ENCODE measurements around the gene POLR2M. TPM values are rescaled to one million over a fixed set of nuclear protein-coding genes. Genes with fewer than 3 reads are reported as not detected.

Gene POLR2M
- total RNA-seq, 2 experiments from 2014 or later: 72.5 to 85.0 TPM

GRCh38 chr15:57734860-57735259, 28.3 kb downstream of the POLR2M start:
- Mint-ChIP-seq H3K27me3 (no peaks in the 10 kb centered on the region), H3K36me3 (ENCODE audit: low read depth) (peaks cover 5% of the 10 kb centered on the region), H3K9me3 (no peaks in the 10 kb centered on the region), H3K4me3 (no peak overlapping the region), H3K4me1 (ENCODE audit: low read depth) (peaks cover 4% of the 10 kb centered on the region), H3K27ac (no peak overlapping the region)
- DNase-seq (no peak), ATAC-seq (no peak)
- CTCF ChIA-PET: interaction anchor here (1.4 to 5.9 kb wide), 3 partner anchors 23 to 336 kb away, joined by 3 to 45 read pairs (median 4); no protein-coding TSS in a partner anchor
- no peak for TF ChIP-seq CTCF (IDR thresholded peaks at IDR 0.05)
- POLR2A ChIA-PET: no interaction called here
- intact Hi-C loops (cut with micrococcal nuclease): no loop called here

GRCh38 chr15:57735431-57735830, 28.9 kb downstream of the POLR2M start:
- ChIA-PET CTCF (interaction anchor here (1.4 to 5.9 kb wide), 2 partner anchors 125 to 336 kb away, joined by 4 to 45 read pairs; no protein-coding TSS in a partner anchor), POLR2A (no interaction called here)
- H3K4me1 Mint-ChIP-seq (ENCODE audit: low read depth): peaks cover 4% of the 10 kb centered on the region
- H3K27ac Mint-ChIP-seq: no peak overlapping the region
- intact Hi-C loops (cut with micrococcal nuclease): no loop called here
- no peaks in the 10 kb centered on the region for H3K9me3 Mint-ChIP-seq
- no peak overlapping the region for H3K4me3 Mint-ChIP-seq
- H3K27me3 Mint-ChIP-seq: no peaks in the 10 kb centered on the region
- no peak for DNase-seq
- ATAC-seq: no peak
- TF ChIP-seq CTCF (IDR thresholded peaks at IDR 0.05): no peak
- H3K36me3 Mint-ChIP-seq (ENCODE audit: low read depth): peaks cover 5% of the 10 kb centered on the region

- ATAC-seq (no peak), DNase-seq (no peak)
- peaks cover 5% of the 10 kb centered on the region for H3K36me3 Mint-ChIP-seq (ENCODE audit: low read depth)
- no peak for TF ChIP-seq CTCF (IDR thresholded peaks at IDR 0.05)
- intact Hi-C loops (cut with micrococcal nuclease): no loop called here
- H3K4me3 Mint-ChIP-seq: no peak overlapping the region
- ChIA-PET POLR2A (no interaction called here), CTCF (interaction anchor here (0.7 to 1.4 kb wide), 2 partner anchors 334 to 335 kb away, joined by 3 to 4 read pairs; no protein-coding TSS in a partner anchor)
- peaks cover 4% of the 10 kb centered on the region for H3K4me1 Mint-ChIP-seq (ENCODE audit: low read depth)
- H3K27me3 Mint-ChIP-seq: no peaks in the 10 kb centered on the region
- H3K27ac Mint-ChIP-seq: no peak overlapping the region
- no peaks in the 10 kb centered on the region for H3K9me3 Mint-ChIP-seq
Observed at GRCh38 chr15:57735891-57736290, 29.4 kb downstream of the POLR2M start.

- peaks cover 4% of the 10 kb centered on the region for H3K4me1 Mint-ChIP-seq (ENCODE audit: low read depth)
- peaks cover 5% of the 10 kb centered on the region for H3K36me3 Mint-ChIP-seq (ENCODE audit: low read depth)
- no peaks in the 10 kb centered on the region for H3K9me3 Mint-ChIP-seq
- intact Hi-C loops (cut with micrococcal nuclease): no loop called here
- H3K4me3 Mint-ChIP-seq: no peak overlapping the region
- ChIA-PET CTCF (interaction anchor here (0.7 kb wide), 1 partner anchor 333 kb away, joined by 3 read pairs; no protein-coding TSS in a partner anchor), POLR2A (no interaction called here)
- DNase-seq: no peak
- TF ChIP-seq CTCF (IDR thresholded peaks at IDR 0.05): no peak
- H3K27me3 Mint-ChIP-seq: no peaks in the 10 kb centered on the region
- no peak for ATAC-seq
- no peak overlapping the region for H3K27ac Mint-ChIP-seq
Observed at GRCh38 chr15:57736591-57736990, 30.1 kb downstream of the POLR2M start.

GRCh38 chr15:57738734-57739237, 32.3 kb downstream of the POLR2M start:
- ATAC-seq: no peak
- CTCF ChIA-PET: interaction anchor here (1.2 kb wide), 1 partner anchor 179 kb away, joined by 3 read pairs; no protein-coding TSS in a partner anchor

More at GRCh38 chr15:57738734-57739237, 32.3 kb downstream of the POLR2M start:
- no peak for DNase-seq
- no peak for TF ChIP-seq CTCF (IDR thresholded peaks at IDR 0.05)
- Mint-ChIP-seq H3K27me3 (no peaks in the 10 kb centered on the region), H3K27ac (no peak overlapping the region), H3K4me1 (ENCODE audit: low read depth) (peaks cover 4% of the 10 kb centered on the region), H3K9me3 (no peaks in the 10 kb centered on the region), H3K4me3 (no peak overlapping the region), H3K36me3 (ENCODE audit: low read depth) (peaks cover 5% of the 10 kb centered on the region)
- intact Hi-C loops (cut with micrococcal nuclease): no loop called here
- POLR2A ChIA-PET: no interaction called here

Data from activated CD8-positive, alpha-beta T cell treated with anti-CD3 and anti-CD28 coated beads for 36 hours (primary cell).